Body of pancreas (tissue), 4 donors: ENCODE results near the gene FAIM.

Experiments
- CTCF ChIP-seq, 7 experiments: fragments of 450-650 bp in 4 of 7; fragments of 200-600 bp in 3 of 7; sonication (generic) in 3 of 7; IDR thresholded peaks; one replicate each; pipeline ENCODE4 v1.5.1; 2016 to 2019; ENCODE audit warnings: antibody characterized with exemption in 7 of 7
- POLR2A ChIP-seq, 3 donors: fragments of 450-650 bp; IDR thresholded peaks; one replicate each; pipeline ENCODE4 v1.6.1; 2016; ENCODE audit warnings: antibody characterized with exemption in 3 of 3, mild to moderate bottlenecking in 2 of 3

DNA sequence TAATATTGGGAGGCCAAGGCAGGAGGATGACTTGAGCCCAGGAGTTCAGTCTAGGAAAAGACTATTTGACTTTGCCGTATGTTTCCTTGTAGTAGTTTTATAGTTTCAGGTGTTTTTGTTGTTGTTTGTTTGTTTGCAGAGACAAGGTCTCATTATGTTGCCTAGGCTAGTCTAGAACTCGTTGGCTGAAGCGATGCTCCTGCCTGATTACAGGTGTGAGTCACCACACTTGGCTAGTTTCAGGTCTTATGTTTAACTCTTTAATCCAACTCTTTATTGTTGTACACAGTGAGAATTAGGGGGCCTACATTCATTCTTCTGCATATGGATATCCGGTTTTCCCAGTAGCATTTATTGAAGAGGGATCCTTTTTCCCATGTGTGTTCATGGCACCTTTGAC, 32.0 kb downstream of the FAIM start:
- no peak for TF ChIP-seq CTCF (IDR thresholded peaks at IDR 0.05)
- no peak for TF ChIP-seq POLR2A (IDR thresholded peaks at IDR 0.05)
